ENCODE results near the gene RNF166. TPM values are rescaled to one million over a fixed set of nuclear protein-coding genes. Genes with fewer than 3 reads are reported as not detected.

RNF166 gene
- total RNA-seq, 1 experiment from 2014 or later: 26.5 TPM

GRCh38 chr16:88671806-88672205, 34.4 kb downstream of the RNF166 start:
- Histone ChIP-seq H2BK15ac (ENCODE audit: low read depth, low read length) (no peak overlapping the region), H3T11ph (ENCODE audit: low read length) (no peak overlapping the region), H3K9ac (ENCODE audit: extremely low read depth, insufficient read length, low read length) (no peak overlapping the region), H3K79me1 (ENCODE audit: insufficient read depth, low read depth, low read length, poor library complexity, severe bottlenecking) (no peaks in the 10 kb centered on the region), H3K4ac (ENCODE audit: low read depth, low read length) (no peak overlapping the region), H4K5ac (ENCODE audit: insufficient read length, low read depth, low read length) (peak overlapping the region; percentile 43), H4K8ac (replicated peaks; ENCODE audit: insufficient read length, low read depth, low read length) (no peak overlapping the region), H3K23me2 (ENCODE audit: insufficient read length, low read depth, low read length, poor library complexity, severe bottlenecking) (no peaks in the 10 kb centered on the region), H2BK120ac (ENCODE audit: low read depth, low read length, poor library complexity, severe bottlenecking) (no peak overlapping the region), H2AK5ac (ENCODE audit: insufficient read length, low read length) (no peak overlapping the region), H2BK20ac (ENCODE audit: low read depth, low read length, poor library complexity, severe bottlenecking) (no peak overlapping the region), H2BK5ac (ENCODE audit: insufficient read length, low read length) (no peak overlapping the region), H3K14ac (ENCODE audit: insufficient read depth, low read length) (no peak overlapping the region; the same call in 1 of the 2 replicates), H3K79me2 (ENCODE audit: insufficient read depth, low read length) (no peaks in the 10 kb centered on the region), H2AFZ (ENCODE audit: low read length) (no peak overlapping the region), H4K91ac (ENCODE audit: insufficient read length, low read depth, low read length) (no peak overlapping the region), H4K20me1 (ENCODE audit: control insufficient read depth, insufficient read depth, insufficient read length) (no peaks in the 10 kb centered on the region), H3K27ac (ENCODE audit: insufficient read length, low read depth, low read length) (no peak overlapping the region), H3K4me1 (ENCODE audit: insufficient read depth, low read length) (no peaks in the 10 kb centered on the region), H3K27me3 (ENCODE audit: insufficient read depth, low read length) (no peaks in the 10 kb centered on the region), H3K4me2 (ENCODE audit: insufficient read depth, insufficient read length, low read length) (no peak overlapping the region), H3K9me3 (ENCODE audit: control insufficient read depth, low read depth, low read length) (no peaks in the 10 kb centered on the region), H2BK12ac (ENCODE audit: insufficient read length, low read depth, low read length) (no peak overlapping the region), H3K56ac (ENCODE audit: insufficient read length, low read depth, low read length) (no peak overlapping the region), H3K23ac (ENCODE audit: insufficient read length, low read depth, low read length) (no peak overlapping the region), H3K18ac (ENCODE audit: insufficient read length, low read depth, low read length) (no peak overlapping the region)
- WGBS (ENCODE audit: extremely low coverage, insufficient read length, low lambda C conversion rate): no CpG with 5 or more reads among the region's 23 CpGs
- DNase-seq: no peak
- no peak overlapping the region for H3K4me3 Mint-ChIP-seq
- H3K4me1 Mint-ChIP-seq: peaks cover 9 to 11% of the 10 kb centered on the region in 2 experiments
- peaks cover 9 to 24% (median 10%) of the 10 kb centered on the region in 3 experiments for H3K36me3 Mint-ChIP-seq (ENCODE audit: insufficient read depth in 1 of 3, low read depth in 3 of 3)
- no peak for TF ChIP-seq CTCF (conservative IDR thresholded peaks at IDR 0.05)
- peaks cover 3% of the 10 kb centered on the region in 2 experiments; a peak in 2 of 5 replicates for H3K9me3 Mint-ChIP-seq
- H3K27me3 Mint-ChIP-seq (ENCODE audit: low read depth): no peaks in the 10 kb centered on the region; the same call in 1 of the 2 replicates
- peak overlapping the region in 1 of 3 experiments; percentile 74; a peak in 1 of 7 replicates for H3K27ac Mint-ChIP-seq

Data from H9 (cell line).